Measurements from ENCODE around the gene CDC42EP3.

The CDC42EP3 gene

GRCh38 chr2:37600735-37601134, 70.7 kb downstream of the CDC42EP3 start:
- H3K36me3 ChIP-seq (ENCODE audit: control insufficient read depth in 2 of 2, insufficient read depth in 2 of 2, low read length in 2 of 2): no peaks in the 10 kb centered on the region
- H3K9me3 ChIP-seq (ENCODE audit: control insufficient read depth in 2 of 2, low read length in 2 of 2): no peaks in the 10 kb centered on the region
- H3K27me3 ChIP-seq (ENCODE audit: control insufficient read depth in 1 of 2, insufficient read depth in 2 of 2, low read length in 2 of 2): no peaks in the 10 kb centered on the region
- H3K27ac ChIP-seq (ENCODE audit: low read length): no peak overlapping the region
- no peak overlapping the region for H3K4me3 ChIP-seq (ENCODE audit: low read length in 2 of 2)
- no peak overlapping the region for H3K9ac ChIP-seq (ENCODE audit: low read length in 2 of 2)
- H3K4me1 ChIP-seq (ENCODE audit: control insufficient read depth, insufficient read depth, low read length): no peaks in the 10 kb centered on the region

- Histone ChIP-seq H3K36me3 (ENCODE audit: control insufficient read depth in 2 of 2, insufficient read depth in 2 of 2, low read length in 2 of 2) (no peaks in the 10 kb centered on the region), H3K9me3 (ENCODE audit: control insufficient read depth in 2 of 2, low read length in 2 of 2) (no peaks in the 10 kb centered on the region), H3K27ac (ENCODE audit: low read length) (no peak overlapping the region), H3K4me3 (ENCODE audit: low read length in 2 of 2) (no peak overlapping the region), H3K9ac (ENCODE audit: low read length in 2 of 2) (no peak overlapping the region), H3K27me3 (ENCODE audit: control insufficient read depth in 1 of 2, insufficient read depth in 2 of 2, low read length in 2 of 2) (no peaks in the 10 kb centered on the region), H3K4me1 (ENCODE audit: control insufficient read depth, insufficient read depth, low read length) (no peaks in the 10 kb centered on the region)
These were observed 71.5 kb downstream of the CDC42EP3 start for GRCh38 chr2:37599688-37600525.

GRCh38 chr2:37593694-37594093, 77.7 kb downstream of the CDC42EP3 start:
- H3K27ac ChIP-seq (ENCODE audit: low read length): no peak overlapping the region
- H3K9ac ChIP-seq (ENCODE audit: low read length in 2 of 2): no peak overlapping the region
- no peaks in the 10 kb centered on the region for H3K27me3 ChIP-seq (ENCODE audit: control insufficient read depth in 1 of 2, insufficient read depth in 2 of 2, low read length in 2 of 2)
- no peaks in the 10 kb centered on the region for H3K4me1 ChIP-seq (ENCODE audit: control insufficient read depth, insufficient read depth, low read length)
- H3K36me3 ChIP-seq (ENCODE audit: control insufficient read depth in 2 of 2, insufficient read depth in 2 of 2, low read length in 2 of 2): no peaks in the 10 kb centered on the region
- H3K4me3 ChIP-seq (ENCODE audit: low read length in 2 of 2): no peak overlapping the region
- peaks cover 0 to 6% of the 10 kb centered on the region in 2 donors for H3K9me3 ChIP-seq (ENCODE audit: control insufficient read depth in 2 of 2, low read length in 2 of 2)

- Histone ChIP-seq H3K27me3 (ENCODE audit: control insufficient read depth in 1 of 2, insufficient read depth in 2 of 2, low read length in 2 of 2) (no peaks in the 10 kb centered on the region), H3K27ac (ENCODE audit: low read length) (no peak overlapping the region), H3K4me3 (ENCODE audit: low read length in 2 of 2) (no peak overlapping the region), H3K4me1 (ENCODE audit: control insufficient read depth, insufficient read depth, low read length) (no peaks in the 10 kb centered on the region), H3K36me3 (ENCODE audit: control insufficient read depth in 2 of 2, insufficient read depth in 2 of 2, low read length in 2 of 2) (no peaks in the 10 kb centered on the region), H3K9me3 (ENCODE audit: control insufficient read depth in 2 of 2, low read length in 2 of 2) (peaks cover 0 to 6% of the 10 kb centered on the region in 2 donors), H3K9ac (ENCODE audit: low read length in 2 of 2) (no peak overlapping the region)
These were observed 78.4 kb downstream of the CDC42EP3 start for GRCh38 chr2:37593024-37593423.

All from stomach smooth muscle (tissue), 2 donors.